Measurements from ENCODE around the gene FEN1.
A peak's percentile ranks its signal among the peaks of the same experiment; 100 is the strongest.

FEN1 gene

GRCh38 chr11:61815790-61816735, 23.4 kb downstream of the FEN1 start:
- Histone ChIP-seq H3K4me3 (peak overlapping the region; percentile 88), H3K27ac (peak overlapping the region; percentile 99)
- peak; percentile 86 for DNase-seq (ENCODE audit: low spot score)
- TF ChIP-seq, protein P1, sequence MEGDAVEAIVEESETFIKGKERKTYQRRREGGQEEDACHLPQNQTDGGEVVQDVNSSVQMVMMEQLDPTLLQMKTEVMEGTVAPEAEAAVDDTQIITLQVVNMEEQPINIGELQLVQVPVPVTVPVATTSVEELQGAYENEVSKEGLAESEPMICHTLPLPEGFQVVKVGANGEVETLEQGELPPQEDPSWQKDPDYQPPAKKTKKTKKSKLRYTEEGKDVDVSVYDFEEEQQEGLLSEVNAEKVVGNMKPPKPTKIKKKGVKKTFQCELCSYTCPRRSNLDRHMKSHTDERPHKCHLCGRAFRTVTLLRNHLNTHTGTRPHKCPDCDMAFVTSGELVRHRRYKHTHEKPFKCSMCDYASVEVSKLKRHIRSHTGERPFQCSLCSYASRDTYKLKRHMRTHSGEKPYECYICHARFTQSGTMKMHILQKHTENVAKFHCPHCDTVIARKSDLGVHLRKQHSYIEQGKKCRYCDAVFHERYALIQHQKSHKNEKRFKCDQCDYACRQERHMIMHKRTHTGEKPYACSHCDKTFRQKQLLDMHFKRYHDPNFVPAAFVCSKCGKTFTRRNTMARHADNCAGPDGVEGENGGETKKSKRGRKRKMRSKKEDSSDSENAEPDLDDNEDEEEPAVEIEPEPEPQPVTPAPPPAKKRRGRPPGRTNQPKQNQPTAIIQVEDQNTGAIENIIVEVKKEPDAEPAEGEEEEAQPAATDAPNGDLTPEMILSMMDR (IDR thresholded peaks at IDR 0.05), result no peak

GRCh38 chr11:61816736-61817455, 24.2 kb downstream of the FEN1 start, which contains the start of gene FADS1:
Gene FADS1, minus strand, starts transcription at chr11:61817003. Its CDS starts 74 bp downstream, at chr11:61816929.
- TF ChIP-seq, protein P1 (IDR thresholded peaks at IDR 0.05), result no peak
- peak; percentile 98 for DNase-seq (ENCODE audit: low spot score)
- peak within 1 kb of the TSS; percentile 99 for H3K27ac ChIP-seq

GRCh38 chr11:61817471-61818202, 24.9 kb downstream of the FEN1 start:
- H3K27ac ChIP-seq, result peak overlapping the region; percentile 99
- TF ChIP-seq, protein P1 (IDR thresholded peaks at IDR 0.05), result no peak
- peak overlapping the region; percentile 88 for H3K4me3 ChIP-seq
- no peak for DNase-seq (ENCODE audit: low spot score)

More at GRCh38 chr11:61816736-61817455, 24.2 kb downstream of the FEN1 start, which contains the start of gene FADS1:
- peak within 1 kb of the TSS; percentile 88 for H3K4me3 ChIP-seq

DNA sequence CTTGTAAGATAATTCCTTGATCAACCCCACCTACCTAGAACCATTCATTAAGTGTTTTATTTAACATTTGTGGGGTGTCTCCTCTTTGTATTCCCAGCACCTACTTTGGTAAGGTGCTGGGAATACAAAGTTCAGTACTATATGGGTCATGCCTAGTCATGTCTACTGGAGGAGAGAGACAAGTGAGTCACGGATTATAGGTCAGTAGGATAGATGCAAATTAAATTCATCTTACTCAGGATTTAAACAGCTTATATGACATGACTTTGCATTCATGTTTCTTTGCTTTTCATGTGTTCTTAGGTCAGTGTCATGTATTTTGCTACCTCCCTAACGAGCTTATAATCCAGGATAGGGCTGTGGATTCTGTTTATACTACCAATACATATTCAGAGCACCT, 27.5 kb downstream of the FEN1 start:
- TF ChIP-seq, protein P1 (IDR thresholded peaks at IDR 0.05), result no peak
- Histone ChIP-seq H3K27ac (no peak overlapping the region), H3K4me3 (no peak overlapping the region)
- no peak for DNase-seq (ENCODE audit: low spot score)

DNA sequence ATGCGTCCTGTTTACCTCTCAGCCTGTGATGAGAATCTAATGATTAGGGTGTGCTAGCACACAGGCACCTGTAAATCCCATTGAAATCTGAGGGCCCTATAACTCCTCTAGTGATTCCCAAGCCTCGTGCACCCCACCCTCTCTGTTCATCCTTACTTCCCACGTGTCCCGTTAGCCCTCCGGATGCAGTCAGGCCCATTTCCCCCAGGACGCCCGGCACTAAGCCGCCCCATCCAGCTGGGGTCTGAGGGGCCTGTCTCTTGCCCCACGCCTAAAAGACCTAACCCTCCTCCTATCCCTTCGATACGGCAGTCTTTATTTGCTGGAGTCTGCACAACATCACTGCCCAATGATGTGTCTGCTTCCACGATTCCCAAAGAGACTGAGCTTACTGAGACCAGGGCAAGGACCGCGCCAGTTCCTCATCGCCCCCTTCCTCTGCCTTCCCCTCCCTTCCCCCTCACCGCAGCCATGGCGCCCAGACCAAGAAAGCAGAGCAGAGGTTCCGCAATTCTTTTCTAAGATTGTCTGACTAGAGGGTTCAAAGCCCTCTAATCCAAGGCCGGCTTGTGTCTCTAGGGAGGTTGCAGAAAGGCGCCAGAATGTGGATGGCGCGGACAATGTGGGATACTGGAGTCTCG, 34.3 kb downstream of the FEN1 start:
- TF ChIP-seq, protein P1 (IDR thresholded peaks at IDR 0.05), result no peak
- DNase-seq (ENCODE audit: low spot score), result no peak
- H3K4me3 ChIP-seq, result peak overlapping the region; percentile 89
- peak overlapping the region; percentile 75 to 95 for H3K27ac ChIP-seq

Measured in coronary artery (tissue), 2 donors.